Mammary epithelial cell (primary cell): Measurements from ENCODE around the gene VWA1.

Experiments used
- CTCF ChIP-seq, 2 donors: IDR thresholded peaks in 1 of 2; conservative IDR thresholded peaks in 1 of 2; 2 replicates each; pipeline ENCODE4 v1.5.1; 2011 to 2012; ENCODE audit warnings: inconsistent platforms in 2 of 2, low read length in 2 of 2, mild to moderate bottlenecking in 2 of 2, control low read depth in 1 of 2, low read depth in 1 of 2; ENCODE audit not compliant: insufficient read depth in 1 of 2; ENCODE audit errors: extremely low read depth in 1 of 2
- EZH2 ChIP-seq: IDR thresholded peaks from 2 replicates; pipeline ENCODE4 v1.6.1; 2012; ENCODE audit warnings: low read length, inconsistent platforms, borderline replicate concordance

- TF ChIP-seq EZH2 = no peak
- TF ChIP-seq CTCF (conservative IDR thresholded peaks at IDR 0.05 in 1 of 2, IDR thresholded peaks at IDR 0.05 in 1 of 2; ENCODE audit: extremely low read depth in 1 of 2, insufficient read depth in 1 of 2, low read depth in 1 of 2, low read length in 2 of 2) = no peak
Measured at GRCh38 chr1:1426496-1427105, 8.9 kb upstream of the VWA1 start.
